Measurements from ENCODE around the gene IGSF10.

Gene IGSF10

DNA sequence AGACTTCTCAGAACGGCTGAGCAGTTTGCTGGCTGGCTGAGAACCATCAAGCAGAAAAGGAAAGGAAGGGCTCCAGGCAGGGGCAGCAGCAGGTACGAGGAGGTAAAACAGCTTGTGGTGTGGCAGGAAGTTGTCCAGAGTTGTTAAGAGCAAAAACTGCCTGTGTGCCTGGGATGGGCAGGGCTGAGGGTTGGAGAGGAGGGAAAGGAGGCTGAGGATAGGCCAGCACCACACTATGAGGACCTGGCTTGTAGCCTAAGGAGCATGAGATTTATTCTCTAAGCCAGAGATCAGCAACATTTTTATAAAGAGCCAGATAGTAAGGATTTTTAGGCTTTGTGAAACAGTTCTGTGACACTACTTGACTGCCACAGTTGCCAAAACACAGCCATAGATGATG is 8.0 kb downstream of the IGSF10 start:
- ChIA-PET POLR2A (no interaction called here), CTCF (interaction anchor here (1.9 kb wide), 1 partner anchor 15 kb away, joined by 12 read pairs; no protein-coding TSS in a partner anchor)
- TF ChIP-seq, protein P1, sequence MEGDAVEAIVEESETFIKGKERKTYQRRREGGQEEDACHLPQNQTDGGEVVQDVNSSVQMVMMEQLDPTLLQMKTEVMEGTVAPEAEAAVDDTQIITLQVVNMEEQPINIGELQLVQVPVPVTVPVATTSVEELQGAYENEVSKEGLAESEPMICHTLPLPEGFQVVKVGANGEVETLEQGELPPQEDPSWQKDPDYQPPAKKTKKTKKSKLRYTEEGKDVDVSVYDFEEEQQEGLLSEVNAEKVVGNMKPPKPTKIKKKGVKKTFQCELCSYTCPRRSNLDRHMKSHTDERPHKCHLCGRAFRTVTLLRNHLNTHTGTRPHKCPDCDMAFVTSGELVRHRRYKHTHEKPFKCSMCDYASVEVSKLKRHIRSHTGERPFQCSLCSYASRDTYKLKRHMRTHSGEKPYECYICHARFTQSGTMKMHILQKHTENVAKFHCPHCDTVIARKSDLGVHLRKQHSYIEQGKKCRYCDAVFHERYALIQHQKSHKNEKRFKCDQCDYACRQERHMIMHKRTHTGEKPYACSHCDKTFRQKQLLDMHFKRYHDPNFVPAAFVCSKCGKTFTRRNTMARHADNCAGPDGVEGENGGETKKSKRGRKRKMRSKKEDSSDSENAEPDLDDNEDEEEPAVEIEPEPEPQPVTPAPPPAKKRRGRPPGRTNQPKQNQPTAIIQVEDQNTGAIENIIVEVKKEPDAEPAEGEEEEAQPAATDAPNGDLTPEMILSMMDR (IDR thresholded peaks at IDR 0.05; ENCODE audit: insufficient read depth, low read length, missing control alignments) = no peak
- DNase-seq (ENCODE audit: low read depth, low spot score) = no peak
- H3K4me3 ChIP-seq (ENCODE audit: low read depth, low read length) = no peak overlapping the region

GRCh38 chr3:151452368-151452767 is 8.5 kb downstream of the IGSF10 start:
- POLR2A ChIA-PET = no interaction called here
- TF ChIP-seq, protein P1 (IDR thresholded peaks at IDR 0.05; ENCODE audit: insufficient read depth, low read length, missing control alignments) = no peak
- H3K4me3 ChIP-seq (ENCODE audit: low read depth, low read length) = no peak overlapping the region
- no peak for DNase-seq (ENCODE audit: low read depth, low spot score)
- CTCF ChIA-PET = no interaction called here

DNA sequence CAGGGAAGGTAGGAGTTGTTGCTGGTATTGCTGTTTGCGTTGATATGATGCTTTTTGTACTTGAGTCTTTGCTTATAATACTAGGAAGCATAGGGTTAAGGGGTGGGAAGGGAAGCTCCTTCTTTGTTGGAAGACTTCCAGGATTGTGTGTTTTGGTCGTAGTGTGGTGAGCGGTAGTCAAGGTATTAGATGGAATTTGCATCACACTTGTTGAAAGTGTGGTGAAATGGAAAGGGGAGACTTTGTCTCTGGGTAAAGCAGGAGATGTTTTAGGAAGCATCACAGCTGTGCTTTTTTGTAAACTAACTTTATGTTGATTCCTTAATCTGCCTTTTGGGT is 14.9 kb downstream of the IGSF10 start:
- H3K4me3 ChIP-seq (ENCODE audit: low read depth, low read length) = no peak overlapping the region
- TF ChIP-seq, protein P1 (IDR thresholded peaks at IDR 0.05; ENCODE audit: insufficient read depth, low read length, missing control alignments) = no peak
- DNase-seq (ENCODE audit: low read depth, low spot score) = no peak
- CTCF ChIA-PET = interaction anchor here (1.8 kb wide), 1 partner anchor 9 kb away, joined by 5 read pairs; no protein-coding TSS in a partner anchor
- POLR2A ChIA-PET = no interaction called here

GRCh38 chr3:151445273-151446001 is 15.4 kb downstream of the IGSF10 start:
- TF ChIP-seq, protein P1 (IDR thresholded peaks at IDR 0.05; ENCODE audit: insufficient read depth, low read length, missing control alignments) = no peak
- ChIA-PET CTCF (interaction anchor here (1.6 to 1.8 kb wide), 2 partner anchors 8 to 473 kb away, joined by 3 to 5 read pairs; no protein-coding TSS in a partner anchor), POLR2A (no interaction called here)
- no peak overlapping the region for H3K4me3 ChIP-seq (ENCODE audit: low read depth, low read length)
- peak; percentile 76 for DNase-seq (ENCODE audit: low read depth, low spot score)

DNA sequence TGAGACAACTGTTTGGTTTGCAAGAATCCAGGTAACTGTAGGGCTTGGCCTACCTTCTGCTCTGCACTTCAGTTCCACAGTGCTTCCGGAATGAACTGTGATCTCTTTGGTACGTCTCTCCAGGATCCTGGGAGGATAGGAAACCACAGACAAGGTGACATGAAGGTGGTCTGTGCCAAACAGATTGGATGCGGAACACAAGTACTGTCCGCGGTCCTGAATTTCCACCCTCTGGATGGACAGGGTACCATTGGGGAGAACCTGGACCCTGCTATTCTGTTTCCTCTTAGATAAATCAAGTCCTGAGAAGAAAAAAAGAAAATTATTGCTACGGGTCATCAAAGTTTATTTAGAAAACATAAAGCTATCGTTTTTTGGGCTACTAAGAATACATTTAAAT is 17.3 kb downstream of the IGSF10 start:
- no peak for DNase-seq (ENCODE audit: low read depth, low spot score)
- ChIA-PET POLR2A (no interaction called here), CTCF (interaction anchor here (1.3 to 2.6 kb wide), 4 partner anchors 8 to 476 kb away, joined by 3 to 15 read pairs (median 4); no protein-coding TSS in a partner anchor)
- H3K4me3 ChIP-seq (ENCODE audit: low read depth, low read length) = no peak overlapping the region
- TF ChIP-seq, protein P1 (IDR thresholded peaks at IDR 0.05; ENCODE audit: insufficient read depth, low read length, missing control alignments) = no peak

GRCh38 chr3:151440940-151441339 is 19.9 kb downstream of the IGSF10 start:
- H3K4me3 ChIP-seq (ENCODE audit: low read depth, low read length) = no peak overlapping the region
- ChIA-PET POLR2A (no interaction called here), CTCF (interaction anchor here (0.8 to 8.0 kb wide), 17 partner anchors 8 to 479 kb away, joined by 3 to 121 read pairs (median 6); no protein-coding TSS in a partner anchor)
- TF ChIP-seq, protein P1 (IDR thresholded peaks at IDR 0.05; ENCODE audit: insufficient read depth, low read length, missing control alignments) = no peak
- DNase-seq (ENCODE audit: low read depth, low spot score) = no peak
